ENCODE results near the gene GABRB2.
"Not testable (repeated sequence)": the region's sequence is repeated elsewhere in the genome, so short reads cannot be mapped to it uniquely, and the experiment has no call there.

The GABRB2 gene

GRCh38 chr5:161380486-161380885, 166.0 kb downstream of the GABRB2 start:
- no peak for DNase-seq

DNA sequence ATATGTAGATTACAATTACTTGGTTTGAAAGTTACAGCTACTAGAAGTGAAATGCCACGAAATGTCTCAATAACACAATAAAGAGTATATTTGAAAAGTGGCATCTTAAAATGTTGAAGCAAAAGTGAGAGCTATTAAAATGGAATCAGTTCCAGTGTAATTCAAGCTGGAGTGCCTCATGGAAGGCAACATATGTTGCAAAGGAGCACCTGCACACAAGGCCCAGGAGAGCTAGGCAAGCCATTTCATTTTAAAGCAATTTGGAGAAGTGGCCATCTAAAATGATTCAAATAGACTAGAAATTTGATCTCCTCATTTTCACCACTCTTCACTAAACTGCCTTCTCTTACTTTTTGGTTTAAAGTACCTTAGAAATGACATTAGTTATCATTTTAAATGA, 167.8 kb downstream of the GABRB2 start:
- no peak for DNase-seq

- DNase-seq: no peak
Observed at GRCh38 chr5:161376034-161376433, 170.5 kb downstream of the GABRB2 start.

GRCh38 chr5:161373345-161373707, 173.2 kb downstream of the GABRB2 start:
- no peak for DNase-seq

GRCh38 chr5:161372682-161373344, 173.7 kb downstream of the GABRB2 start:
- DNase-seq: no peak

- no peak for DNase-seq
Observed at GRCh38 chr5:161369022-161369421, 177.5 kb downstream of the GABRB2 start.

DNA sequence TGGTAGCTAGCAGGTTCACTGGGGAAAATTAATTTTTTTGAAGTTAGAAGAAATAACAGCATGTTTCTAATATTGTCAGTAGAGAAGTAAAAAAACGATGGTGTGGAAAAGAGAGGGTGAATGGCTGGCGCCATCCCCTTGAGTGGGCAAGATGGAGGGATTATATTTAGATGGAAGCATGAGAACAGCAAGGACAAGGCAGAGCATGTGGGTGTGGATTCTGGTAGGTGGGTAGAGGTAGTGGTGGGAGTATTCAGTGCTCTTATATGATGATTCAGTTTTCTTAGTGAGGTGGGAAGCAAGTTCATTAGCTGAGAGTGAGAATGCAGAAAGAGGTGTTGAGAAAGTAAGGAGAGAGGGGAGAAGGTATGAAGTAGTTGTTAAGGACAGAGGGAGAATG, 188.1 kb downstream of the GABRB2 start:
- no peak for DNase-seq

- DNase-seq: no peak
Observed at GRCh38 chr5:161344234-161344633, 202.3 kb downstream of the GABRB2 start.

DNA sequence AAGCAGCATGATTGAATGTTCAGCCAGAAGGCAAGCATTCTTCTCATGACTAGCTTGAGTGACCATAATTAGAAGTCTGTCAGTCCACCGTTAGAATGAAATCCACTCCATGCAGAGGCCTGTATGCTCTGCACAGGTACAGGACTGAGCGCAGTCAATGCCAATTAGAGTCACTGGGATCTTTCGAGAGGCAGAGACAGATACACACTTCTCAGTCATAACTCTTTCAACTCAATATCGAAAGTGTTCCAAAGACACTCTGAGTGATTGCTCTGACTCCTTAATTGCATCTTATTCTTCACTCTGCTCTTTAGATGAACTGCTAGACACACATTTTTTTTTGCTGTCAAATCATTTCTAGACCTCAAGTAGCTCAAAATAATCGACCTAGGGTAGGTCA, 203.6 kb downstream of the GABRB2 start:
- no peak for DNase-seq

- DNase-seq: no peak
Observed at GRCh38 chr5:161340012-161340411, 206.5 kb downstream of the GABRB2 start.

GRCh38 chr5:161333194-161333880, 213.2 kb downstream of the GABRB2 start:
- DNase-seq: no peak

DNA sequence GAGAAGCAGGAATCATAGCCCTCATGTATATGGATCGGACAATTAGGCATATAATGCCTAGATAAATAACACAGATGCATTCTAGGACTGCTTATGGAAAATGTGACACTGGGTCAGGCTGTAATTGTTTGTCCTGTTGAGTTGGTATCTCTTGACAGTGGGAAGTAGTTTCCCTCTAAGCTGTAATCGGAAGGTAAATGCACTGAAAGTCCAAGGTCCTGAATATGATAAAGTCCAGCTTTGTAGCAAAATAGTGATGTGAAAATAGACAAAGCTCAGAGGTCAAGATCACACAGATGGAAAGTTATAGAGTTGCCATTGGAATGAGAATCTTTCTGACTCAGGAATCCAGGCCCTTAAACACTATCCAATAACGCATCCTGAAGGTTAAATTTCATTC, 214.2 kb downstream of the GABRB2 start:
- DNase-seq: no peak

DNA sequence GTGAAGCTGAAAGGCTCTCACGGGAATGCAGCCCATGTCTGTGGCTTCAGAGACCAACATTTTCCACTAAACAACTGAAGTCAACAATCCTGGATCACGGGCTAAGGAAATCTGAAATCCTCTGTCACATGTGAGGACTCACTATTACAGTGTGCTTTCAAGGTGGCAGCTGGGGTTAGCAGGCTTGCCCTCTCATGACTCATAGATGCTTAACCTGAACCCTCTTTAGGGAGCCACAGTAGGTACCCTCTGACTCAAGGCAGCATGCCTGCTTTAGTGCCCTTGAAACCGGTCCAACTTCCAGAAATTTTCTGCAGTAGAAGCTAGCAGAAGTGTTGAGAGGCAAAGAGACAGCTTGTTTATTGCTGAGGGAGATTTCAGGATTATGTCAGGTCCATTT, 232.5 kb downstream of the GABRB2 start:
- no peak for DNase-seq

DNA sequence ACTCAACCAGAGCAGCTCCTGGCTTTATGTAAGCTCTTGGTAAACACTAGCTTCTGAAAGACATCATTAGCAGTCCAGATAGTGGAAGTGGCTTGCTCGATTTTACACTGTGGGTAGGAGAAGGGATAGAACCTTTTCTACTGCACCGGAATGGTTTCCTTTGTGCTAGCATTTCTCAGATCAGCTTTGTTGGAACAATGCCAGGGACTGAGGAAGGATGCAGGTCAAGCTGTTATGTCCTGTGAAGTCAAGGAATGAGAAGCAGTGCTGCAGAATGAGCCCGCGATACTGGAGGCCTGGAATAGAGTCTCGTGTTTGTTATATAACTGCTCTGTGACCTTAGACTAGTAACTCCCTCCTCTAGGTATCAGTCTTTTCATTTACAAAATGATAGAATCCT, 233.6 kb downstream of the GABRB2 start:
- no peak for DNase-seq

- DNase-seq: no peak
Observed at GRCh38 chr5:161311965-161312364, 234.6 kb downstream of the GABRB2 start.

DNA sequence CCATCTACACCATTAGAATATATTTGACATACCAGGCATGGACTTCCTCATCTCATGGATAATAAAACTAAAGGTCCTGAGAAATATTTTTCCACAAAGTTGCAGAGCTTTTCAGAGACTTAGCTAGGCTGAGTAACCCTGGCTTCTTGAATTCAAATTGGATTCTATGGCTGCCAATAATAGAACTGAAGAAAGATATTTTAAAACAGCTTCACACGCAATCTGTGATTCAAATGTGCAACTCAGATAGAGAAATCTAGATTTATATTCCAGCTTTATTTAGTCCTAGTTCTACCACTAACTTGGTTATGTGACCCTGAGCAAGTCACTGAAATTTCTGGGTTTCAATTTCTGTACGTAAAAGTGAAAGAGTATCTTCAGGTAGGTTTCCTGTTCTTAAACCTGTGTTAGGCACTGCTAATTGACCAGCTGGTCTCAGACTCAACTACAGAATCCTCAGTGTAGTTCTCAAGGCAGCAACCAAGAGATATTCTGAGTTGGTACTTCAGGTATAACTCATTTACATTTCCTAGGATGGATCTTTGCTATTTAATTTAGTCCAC, 235.3 kb downstream of the GABRB2 start:
- DNase-seq: no peak

- DNase-seq: no peak
Observed at GRCh38 chr5:161306351-161306995, 240.1 kb downstream of the GABRB2 start.

- DNase-seq: no peak
Observed at GRCh38 chr5:161305601-161306000, 240.9 kb downstream of the GABRB2 start.

DNA sequence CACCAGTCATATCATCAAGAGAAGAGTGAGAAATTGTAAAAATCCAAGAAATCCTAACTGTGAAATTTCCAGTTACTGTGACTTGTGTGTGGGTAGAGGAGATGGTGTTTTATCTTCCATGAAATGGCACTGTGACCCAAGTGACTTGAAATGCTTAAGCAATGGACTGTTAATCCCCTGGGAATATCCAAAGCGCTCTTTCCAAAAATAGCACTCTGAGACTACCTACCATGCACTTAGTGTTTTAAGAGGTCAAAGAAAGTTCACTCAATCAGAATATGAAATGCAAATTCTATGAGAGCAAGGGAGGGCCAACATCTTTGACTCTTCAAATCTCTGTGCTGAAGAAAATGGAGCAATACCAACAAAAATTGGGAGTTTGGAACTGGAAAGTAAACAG, 244.0 kb downstream of the GABRB2 start:
- no peak for DNase-seq

- no peak for DNase-seq
Observed at GRCh38 chr5:161301586-161301985, 244.9 kb downstream of the GABRB2 start.

DNA sequence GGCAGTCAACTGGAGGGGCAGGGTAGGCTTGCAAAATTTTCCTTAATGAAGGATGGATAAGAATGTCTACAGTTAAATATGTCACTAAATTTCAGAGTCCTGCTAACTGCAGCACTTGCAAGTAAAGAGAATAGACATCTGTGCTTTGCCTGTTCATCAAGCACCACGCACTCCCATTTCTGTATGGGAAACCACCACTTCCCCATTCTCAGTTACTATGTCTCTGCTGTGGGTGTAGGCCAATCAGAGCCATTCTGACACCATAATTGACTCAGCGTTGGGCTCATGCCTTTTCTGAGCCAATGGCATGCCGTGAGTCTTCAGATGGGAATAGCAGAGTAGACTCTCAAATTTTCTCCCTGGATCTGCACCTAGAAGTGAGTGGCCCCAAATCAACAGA, 247.5 kb downstream of the GABRB2 start:
- no peak for DNase-seq

DNA sequence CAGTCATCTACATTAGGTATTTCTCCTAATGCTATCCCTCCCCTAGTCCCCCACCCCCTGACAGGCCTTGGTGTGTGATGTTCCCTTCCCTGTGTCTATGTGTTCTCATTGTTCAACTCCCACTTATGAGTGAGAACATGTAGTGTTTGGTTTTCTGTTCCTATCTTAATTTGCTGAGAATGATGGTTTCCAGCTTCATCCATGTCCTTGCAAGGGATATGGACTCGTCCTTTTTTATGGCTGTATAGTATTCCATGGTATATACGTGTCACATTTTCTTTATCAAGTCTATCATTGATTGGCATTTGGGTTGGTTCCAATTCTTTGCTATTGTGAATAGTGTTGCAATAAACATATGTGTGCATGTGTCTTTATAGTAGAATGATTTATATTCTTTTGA, 249.1 kb downstream of the GABRB2 start:
- not testable (repeated sequence) for DNase-seq

- DNase-seq: no peak
Observed at GRCh38 chr5:161295721-161296250, 250.7 kb downstream of the GABRB2 start.

DNA sequence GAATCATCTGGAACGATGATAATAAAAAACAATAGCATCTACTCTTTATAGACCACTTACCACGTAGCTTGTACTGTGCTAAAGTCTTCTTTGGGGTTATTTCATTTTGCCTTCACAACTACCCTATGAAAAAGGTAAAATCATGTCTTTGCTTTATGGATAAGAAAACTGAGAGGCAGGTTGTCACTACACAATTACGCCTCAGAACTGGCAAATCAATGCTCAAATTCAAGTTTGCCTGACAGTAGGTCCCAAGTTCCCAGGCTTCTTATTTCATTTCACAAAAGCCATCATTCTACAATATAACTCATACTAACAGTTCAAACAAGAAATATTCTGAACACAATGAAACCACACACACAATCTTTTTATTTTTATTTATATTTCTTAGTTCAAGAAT, 258.5 kb downstream of the GABRB2 start:
- no peak for DNase-seq
